SK-N-SH treated with all-trans-retinoic acid at 6 μM for 48 hours (cell line): ENCODE data around the gene PPP6R2.

Source experiments
- BACH2 ChIP-seq: fragments of 250-450 bp; sonication (Bioruptor Pico); IDR thresholded peaks from 2 replicates; pipeline ENCODE4 v1.9.0; 2021; ENCODE audit warnings: mild to moderate bottlenecking, borderline replicate concordance
- CSRNP3 ChIP-seq: fragments of 250-450 bp; sonication (Bioruptor Pico); IDR thresholded peaks from 2 replicates; pipeline ENCODE4 v1.5.1; 2021; ENCODE audit warnings: mild to moderate bottlenecking, moderate library complexity
- ISL1 ChIP-seq: fragments of 250-450 bp; sonication (Bioruptor Pico); IDR thresholded peaks from 2 replicates; pipeline ENCODE4 v2.1.2; 2022; ENCODE audit warnings: mild to moderate bottlenecking, moderate library complexity

- no peak for TF ChIP-seq CSRNP3 (CRISPR knock-in tag)
- no peak for TF ChIP-seq BACH2 (CRISPR knock-in tag)
- no peak for TF ChIP-seq ISL1 (CRISPR knock-in tag)
These were observed 34.6 kb upstream of the PPP6R2 start for GRCh38 chr22:50308597-50308935.
